HCT116 (cell line): ENCODE data around the gene C14orf39. TPM values are rescaled to one million over a fixed set of nuclear protein-coding genes. Genes with fewer than 3 reads are reported as not detected.

Source experiments
- ATAC-seq: fragments of 200-7000 bp; cut with Tn5 transposase; 2 replicates; pipeline ENCODE4 v1.9.1; 2020; ENCODE audit warnings: mild to moderate bottlenecking, moderate library complexity
- BruUV-seq: library from RNA; stranded (reverse); fragments of 400-500 nt; replicated peaks from 2 replicates; lab custom pipeline; 2021; lab: Mats Ljungman, UMichigan
- CTCF ChIA-PET: fragments of 300-600 bp; sonication (Branson Sonifier 250); formaldehyde crosslinking; loops from one replicate; lab custom pipeline; 2021; ENCODE audit warnings: antibody characterized with exemption; lab: Charles Lee
- POLR2A ChIA-PET: fragments of 300-600, 350-600 bp; sonication (Branson Sonifier 250); formaldehyde crosslinking; loops from one replicate; lab custom pipeline; 2021; ENCODE audit warnings: antibody characterized with exemption; lab: Charles Lee
- RAD21 ChIA-PET, 2 experiments: fragments of 300-600 bp; sonication (Branson Sonifier 250); formaldehyde crosslinking; loops; one replicate each; lab custom pipeline; 2023; ENCODE audit warnings: low total read pairs in 2 of 2; ENCODE audit not compliant: uncharacterized antibody in 2 of 2, unreplicated experiment in 2 of 2, low non-redundant PET in 1 of 2; lab: Charles Lee
- DNase-seq: peaks from one replicate; pipeline ENCODE4 v3.0.0-alpha.2; 2010; ENCODE audit warnings: low read depth, low spot score
- H2AFZ ChIP-seq: fragments of 200-600 bp; shearing (Covaris generic), sonication (generic); 2 replicates; pipeline ENCODE4 v1.6.1; 2017; ENCODE audit warnings: low read depth, mixed run types, mixed read lengths, antibody characterized with exemption, low read length; ENCODE audit not compliant: poor library complexity, severe bottlenecking
- H3K27ac ChIP-seq: 2 replicates; pipeline ENCODE4 v1.5.1; 2012; ENCODE audit warnings: low read depth, low read length
- H3K27me3 ChIP-seq: fragments of 200-600 bp; sonication (generic); 2 replicates; pipeline ENCODE4 v1.6.1; 2016; ENCODE audit warnings: mixed run types, low read length, mixed read lengths; ENCODE audit not compliant: insufficient read depth
- H3K36me3 ChIP-seq, 2 experiments: fragments of 200-500 bp in 1 of 2; fragments of 200-600 bp in 1 of 2; sonication (Bioruptor generic) in 1 of 2; sonication (generic) in 1 of 2; 2 replicates each; pipeline versions ENCODE4 v1.5.1 to v1.6.1; 2014 to 2016; ENCODE audit warnings: low read length in 2 of 2, inconsistent platforms in 1 of 2, mixed read lengths in 1 of 2, mixed run types in 1 of 2; ENCODE audit not compliant: insufficient read depth in 2 of 2, control insufficient read depth in 1 of 2
- H3K4me1 ChIP-seq, 2 experiments: fragments of 200-600 bp in 1 of 2; sonication (generic) in 1 of 2; 2 replicates each; pipeline versions ENCODE4 v1.5.1 to v1.6.1; 2012 to 2017; ENCODE audit warnings: low read length in 2 of 2, inconsistent platforms in 1 of 2, mild to moderate bottlenecking in 1 of 2, mixed read lengths in 1 of 2, mixed run types in 1 of 2, moderate library complexity in 1 of 2; ENCODE audit not compliant: insufficient read depth in 2 of 2, control insufficient read depth in 1 of 2
- H3K4me2 ChIP-seq: fragments of 200-600 bp; sonication (generic); 2 replicates; pipeline ENCODE4 v1.6.1; 2017; ENCODE audit warnings: mixed run types, low read length, mixed read lengths
- H3K4me3 ChIP-seq, 2 experiments: fragments of 200-600 bp in 1 of 2; sonication (generic) in 1 of 2; replicated peaks in 1 of 2; 2 replicates each; pipeline ENCODE4 v1.5.1; 2011 to 2016; ENCODE audit warnings: low read length in 2 of 2, control low read depth in 1 of 2, low read depth in 1 of 2, mild to moderate bottlenecking in 1 of 2, mixed read lengths in 1 of 2, mixed run types in 1 of 2
- H3K79me2 ChIP-seq: fragments of 200-600 bp; sonication (generic); 2 replicates; pipeline ENCODE4 v1.6.1; 2017; ENCODE audit warnings: mild to moderate bottlenecking, mixed run types, low read length, moderate library complexity, mixed read lengths; ENCODE audit not compliant: insufficient read depth
- H3K9ac ChIP-seq: fragments of 200-600 bp; sonication (generic); 2 replicates; pipeline ENCODE4 v1.6.1; 2016; ENCODE audit warnings: low read length, mixed read lengths
- H3K9me2 ChIP-seq: fragments of 200-600 bp; sonication (generic), shearing (Covaris generic); 2 replicates; pipeline ENCODE4 v1.6.1; 2017; ENCODE audit warnings: mixed run types, mild to moderate bottlenecking, moderate library complexity; ENCODE audit not compliant: insufficient read depth
- H3K9me3 ChIP-seq, 2 experiments: fragments of 200-500 bp in 1 of 2; fragments of 200-600 bp in 1 of 2; sonication (Bioruptor generic) in 1 of 2; sonication (generic) in 1 of 2; 2 replicates each; pipeline ENCODE4 v1.6.1; 2014 to 2017; ENCODE audit warnings: low read length in 2 of 2, mixed read lengths in 2 of 2, inconsistent platforms in 1 of 2, low read depth in 1 of 2, mild to moderate bottlenecking in 1 of 2, mixed run types in 1 of 2, moderate library complexity in 1 of 2; ENCODE audit not compliant: control insufficient read depth in 1 of 2, insufficient read depth in 1 of 2
- H4K20me1 ChIP-seq: fragments of 200-600 bp; sonication (generic), shearing (Covaris generic); 2 replicates; pipeline ENCODE4 v1.6.1; 2017; ENCODE audit warnings: mixed run types, mild to moderate bottlenecking, moderate library complexity; ENCODE audit not compliant: insufficient read depth
- CBX3 ChIP-seq: IDR thresholded peaks from 2 replicates; pipeline ENCODE4 v1.6.1; 2012; ENCODE audit warnings: low read depth
- CEBPB ChIP-seq: IDR thresholded peaks from 2 replicates; pipeline ENCODE4 v1.6.1; 2012; ENCODE audit warnings: low read depth
- CTCF ChIP-seq, 3 experiments: fragments of 200-600 bp in 1 of 3; sonication (generic) in 1 of 3; IDR thresholded peaks in 2 of 3; conservative IDR thresholded peaks in 1 of 3; 2 replicates each; pipeline ENCODE4 v1.5.1; 2012 to 2017; ENCODE audit warnings: low read depth in 2 of 3, low read length in 2 of 3, antibody characterized with exemption in 1 of 3, borderline replicate concordance in 1 of 3, control low read depth in 1 of 3, mild to moderate bottlenecking in 1 of 3, mixed read lengths in 1 of 3, mixed run types in 1 of 3, moderate library complexity in 1 of 3; ENCODE audit not compliant: insufficient read depth in 1 of 3
- ELF1 ChIP-seq: IDR thresholded peaks from 2 replicates; pipeline ENCODE4 v1.6.1; 2012; ENCODE audit warnings: low read depth, borderline replicate concordance
- EZH2 ChIP-seq: fragments of 200-600 bp; sonication (generic); IDR thresholded peaks from 2 replicates; pipeline ENCODE4 v1.6.1; 2017; ENCODE audit warnings: antibody characterized with exemption, mixed run types
- EZH2phosphoT487 ChIP-seq: fragments of 200-600 bp; IDR thresholded peaks from 2 replicates; pipeline ENCODE4 v1.6.1; 2018; ENCODE audit warnings: antibody characterized with exemption, borderline replicate concordance
- MAX ChIP-seq: IDR thresholded peaks from 2 replicates; pipeline ENCODE4 v1.6.1; 2012
- POLR2A ChIP-seq: IDR thresholded peaks from 2 replicates; pipeline ENCODE4 v1.7.0; 2011; ENCODE audit warnings: borderline replicate concordance; ENCODE audit not compliant: insufficient read depth, insufficient read length; ENCODE audit errors: extremely low read depth
- RAD21 ChIP-seq: IDR thresholded peaks from 2 replicates; pipeline ENCODE4 v1.6.1; 2012; ENCODE audit warnings: low read depth, mild to moderate bottlenecking
- REST ChIP-seq: IDR thresholded peaks from 2 replicates; pipeline ENCODE4 v1.6.1; 2012; ENCODE audit warnings: low read depth
- SIN3A ChIP-seq: IDR thresholded peaks from 2 replicates; pipeline ENCODE4 v1.6.1; 2012; ENCODE audit warnings: low read depth
- TCF7L2 ChIP-seq: IDR thresholded peaks from 2 replicates; pipeline ENCODE4 v1.7.0; 2011; ENCODE audit warnings: borderline replicate concordance, inconsistent platforms; ENCODE audit not compliant: insufficient read depth, insufficient read length; ENCODE audit errors: extremely low read depth
- YY1 ChIP-seq: IDR thresholded peaks from 2 replicates; pipeline ENCODE4 v1.6.1; 2011; ENCODE audit warnings: low read length, low read depth, moderate library complexity, mild to moderate bottlenecking; ENCODE audit not compliant: insufficient replicate concordance; ENCODE audit errors: extremely low read depth
- ZBTB33 ChIP-seq: IDR thresholded peaks from 2 replicates; pipeline ENCODE4 v1.6.1; 2011; ENCODE audit warnings: mild to moderate bottlenecking, low read length, moderate library complexity; ENCODE audit not compliant: insufficient replicate concordance; ENCODE audit errors: extremely low read depth
- ZFX ChIP-seq: fragments of 450-650 bp; IDR thresholded peaks from 2 replicates; pipeline ENCODE4 v1.6.1; 2017
- intact Hi-C: fragments of 100-400 bp; cut with micrococcal nuclease; formaldehyde crosslinking; loops from 2 replicates; pipeline ENCODE4 v1.10.0; 2022
- total RNA-seq: library from RNA; stranded (reverse); gene quantifications from one replicate; pipeline ENCODE4 v1.2.1, GENCODE V29; 2021; ENCODE audit not compliant: unreplicated experiment

Gene C14orf39
- total RNA-seq, 1 experiment from 2014 or later, result not detected

GRCh38 chr14:60455875-60456274 is 30.0 kb downstream of the C14orf39 start:
- Histone ChIP-seq H3K9me2 (no peaks in the 10 kb centered on the region), H3K27ac (no peak overlapping the region), H2AFZ (no peak overlapping the region), H3K9ac (no peak overlapping the region), H3K9me3 (no peaks in the 10 kb centered on the region), H3K27me3 (no peaks in the 10 kb centered on the region), H3K79me2 (no peaks in the 10 kb centered on the region), H4K20me1 (no peaks in the 10 kb centered on the region), H3K4me2 (no peak overlapping the region), H3K4me3 (no peak overlapping the region), H3K36me3 (no peaks in the 10 kb centered on the region), H3K4me1 (no peaks in the 10 kb centered on the region)
- ChIA-PET RAD21 (no interaction called here), CTCF (interaction anchor here (0.7 kb wide), 1 partner anchor 14 kb away, joined by 3 read pairs; no protein-coding TSS in a partner anchor), POLR2A (no interaction called here)
- DNase-seq (no peak), ATAC-seq (no peak)
- intact Hi-C loops, result no loop called here
- BruUV-seq, result no TSS peak
- TF ChIP-seq CEBPB (no peak), EZH2phosphoT487 (no peak), RAD21 (no peak), ZBTB33 (no peak), CBX3 (no peak), ZFX (no peak), REST (no peak), TCF7L2 (no peak), CTCF (IDR thresholded peaks at IDR 0.05 in 2 of 3, conservative IDR thresholded peaks at IDR 0.05 in 1 of 3; ENCODE audit: borderline replicate concordance in 1 of 3, insufficient read depth in 1 of 3, low read depth in 2 of 3, low read length in 2 of 3) (no peak), SIN3A (no peak), ELF1 (no peak), EZH2 (no peak), MAX (no peak), POLR2A (no peak), YY1 (no peak)
